HG02973 (cell line): Measurements from ENCODE around the gene KIZ.

Experiments used
- ATAC-seq: cut with Tn5 transposase; IDR thresholded peaks from one replicate; pipeline ENCODE4 v1.9.1; 2021; ENCODE audit warnings: moderate library complexity; ENCODE audit not compliant: unreplicated experiment

Gene KIZ, protein sequence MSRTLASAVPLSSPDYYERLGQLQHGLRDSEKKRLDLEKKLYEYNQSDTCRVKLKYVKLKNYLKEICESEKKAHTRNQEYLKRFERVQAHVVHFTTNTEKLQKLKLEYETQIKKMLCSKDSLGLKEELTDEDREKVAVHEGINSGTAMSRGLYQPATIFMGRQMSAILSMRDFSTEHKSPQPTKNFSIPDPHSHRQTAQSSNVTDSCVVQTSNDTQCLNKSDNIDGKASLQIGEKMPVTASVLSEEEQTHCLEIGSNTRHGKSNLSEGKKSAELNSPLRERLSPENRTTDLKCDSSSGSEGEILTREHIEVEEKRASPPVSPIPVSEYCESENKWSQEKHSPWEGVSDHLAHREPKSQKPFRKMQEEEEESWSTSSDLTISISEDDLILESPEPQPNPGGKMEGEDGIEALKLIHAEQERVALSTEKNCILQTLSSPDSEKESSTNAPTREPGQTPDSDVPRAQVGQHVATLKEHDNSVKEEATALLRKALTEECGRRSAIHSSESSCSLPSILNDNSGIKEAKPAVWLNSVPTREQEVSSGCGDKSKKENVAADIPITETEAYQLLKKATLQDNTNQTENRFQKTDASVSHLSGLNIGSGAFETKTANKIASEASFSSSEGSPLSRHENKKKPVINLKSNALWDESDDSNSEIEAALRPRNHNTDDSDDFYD

DNA sequence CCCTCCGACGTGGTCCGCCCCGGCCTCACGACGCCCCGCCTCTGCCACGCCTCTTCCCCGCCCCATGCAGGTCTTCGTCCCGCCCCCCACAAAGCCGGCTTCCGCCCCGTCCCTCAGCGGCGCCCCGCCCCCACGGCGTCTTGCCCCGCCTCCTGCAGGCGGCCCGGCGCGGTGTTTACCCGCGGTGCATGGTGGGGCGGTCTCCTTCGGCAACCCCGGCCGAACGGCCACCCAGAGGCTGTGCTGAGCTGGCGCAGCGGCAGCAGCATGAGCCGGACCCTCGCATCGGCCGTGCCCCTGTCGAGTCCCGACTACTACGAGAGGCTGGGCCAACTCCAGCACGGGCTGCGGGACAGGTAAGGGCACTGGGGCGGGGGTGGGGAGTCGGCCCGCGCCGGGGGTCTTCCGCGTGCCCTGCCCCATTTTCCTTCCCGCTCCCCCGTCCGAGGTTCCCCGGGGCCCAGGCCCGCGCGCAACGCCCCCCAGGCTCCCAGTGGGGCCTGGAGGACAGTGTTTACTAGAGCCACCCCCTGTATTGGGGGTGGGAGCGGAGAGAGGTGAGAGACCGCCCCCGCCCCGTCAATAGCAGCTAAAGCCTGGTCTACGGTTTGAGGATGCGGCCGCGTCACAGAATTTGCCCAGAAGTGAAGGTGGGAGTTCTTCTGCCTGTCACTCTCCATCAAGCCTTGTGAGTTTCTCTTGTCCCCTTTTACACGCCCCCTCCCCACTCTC lies at the start of gene KIZ:
Gene KIZ, plus strand, starts transcription at position 234 of the 732 bp plus-strand sequence. Its CDS starts 34 bp downstream, at position 268.
- peak; percentile 96 for ATAC-seq

DNA sequence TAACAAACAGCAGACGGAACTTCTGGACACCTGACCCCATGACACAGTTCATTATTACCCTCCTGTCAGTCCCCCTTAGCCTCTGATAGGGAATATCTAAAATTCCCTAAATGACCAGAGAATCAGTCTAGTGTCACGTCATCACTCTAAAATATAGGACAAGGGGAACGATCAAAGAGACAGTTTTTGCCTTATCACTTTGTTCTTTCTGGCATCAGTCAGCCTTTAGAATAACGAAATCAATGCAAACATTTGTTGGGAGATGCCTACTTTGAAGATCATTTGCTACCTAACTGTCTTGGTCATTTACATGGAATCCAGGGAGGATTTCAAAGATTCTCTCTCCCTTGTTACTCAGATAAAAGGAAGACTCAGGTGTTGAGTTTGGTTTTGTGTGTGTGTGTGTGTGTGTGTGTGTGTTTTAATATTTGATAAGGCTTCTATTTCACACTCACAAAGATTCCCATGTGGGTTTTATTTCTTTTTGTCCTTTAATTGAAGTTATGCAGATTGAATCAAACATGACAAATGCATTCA lies 48.0 kb upstream of the KIZ start:
- no peak for ATAC-seq

DNA sequence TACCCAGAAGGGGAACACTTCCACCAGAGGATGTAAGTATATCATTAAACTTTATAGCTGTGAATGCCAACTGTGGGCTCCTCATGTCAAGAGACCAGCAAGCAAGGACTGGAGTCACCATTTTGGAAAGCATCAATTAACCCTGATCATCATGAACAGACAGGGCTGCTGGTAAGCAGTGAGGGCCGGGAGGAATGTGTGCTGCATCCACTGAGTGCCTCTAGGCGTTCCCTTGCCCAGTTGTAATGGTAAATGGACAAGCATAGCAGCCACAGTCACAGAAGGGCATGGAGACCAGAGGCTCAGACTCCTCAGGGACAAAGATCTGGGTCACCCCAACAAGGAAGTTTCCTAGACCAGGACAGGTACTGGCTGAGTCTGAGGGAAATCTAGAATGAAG lies 43.3 kb upstream of the KIZ start:
- ATAC-seq, result no peak

DNA sequence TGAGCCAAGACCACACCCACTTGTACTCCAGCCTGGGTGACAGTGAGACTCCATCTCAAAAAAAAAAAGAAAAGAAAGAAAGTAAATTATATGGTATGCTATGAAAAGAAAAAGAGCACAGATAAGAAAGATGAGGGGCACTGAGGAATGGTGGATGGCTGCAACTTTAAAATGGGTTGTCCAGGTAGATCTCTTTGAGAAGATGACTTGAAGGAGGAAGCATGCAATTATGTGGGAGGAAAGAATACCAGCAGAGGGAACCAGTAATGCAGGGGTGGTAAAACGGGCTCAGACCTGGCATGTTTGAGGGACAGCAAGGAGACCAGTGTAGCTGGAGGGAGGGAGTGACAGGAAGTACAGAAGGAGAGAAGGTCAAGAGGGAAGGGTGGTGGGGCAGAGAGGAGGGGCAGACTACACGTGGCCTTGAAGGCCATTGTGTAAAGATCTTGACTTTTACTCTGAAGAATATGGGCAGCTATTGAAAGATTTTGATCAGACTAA lies 42.0 kb upstream of the KIZ start:
- ATAC-seq, result no peak

DNA sequence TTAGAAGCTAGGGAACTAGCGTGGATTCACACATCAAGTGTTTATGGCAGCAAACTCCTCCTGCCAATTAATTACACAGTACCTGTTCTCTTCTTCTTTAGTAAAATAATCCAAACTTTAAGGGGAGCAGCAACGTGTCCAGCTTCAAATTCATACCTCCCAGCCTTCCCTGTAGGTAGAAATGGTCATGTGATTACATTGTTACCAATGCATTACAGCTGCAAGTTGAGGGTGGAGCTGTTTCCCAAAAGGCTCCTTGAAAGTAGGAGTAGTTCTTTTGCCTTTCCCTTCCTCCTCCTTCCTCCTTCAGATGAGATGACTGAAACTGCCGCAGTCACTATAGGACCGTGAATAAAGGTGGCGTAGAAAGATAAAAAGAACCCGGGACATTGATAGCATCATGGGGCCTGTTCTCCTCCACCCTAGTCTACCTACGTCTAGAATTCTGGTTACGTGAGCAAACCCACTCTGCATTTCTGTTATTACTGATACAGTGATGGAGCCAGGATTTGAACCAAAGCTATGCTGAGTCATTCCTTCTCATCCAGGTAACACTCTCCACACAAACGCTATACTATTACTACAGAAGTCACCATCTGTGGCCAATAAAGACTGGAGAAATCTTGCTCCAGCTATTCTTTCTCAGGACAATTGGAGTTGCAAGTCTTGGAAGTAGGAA lies 37.9 kb upstream of the KIZ start:
- no peak for ATAC-seq

DNA sequence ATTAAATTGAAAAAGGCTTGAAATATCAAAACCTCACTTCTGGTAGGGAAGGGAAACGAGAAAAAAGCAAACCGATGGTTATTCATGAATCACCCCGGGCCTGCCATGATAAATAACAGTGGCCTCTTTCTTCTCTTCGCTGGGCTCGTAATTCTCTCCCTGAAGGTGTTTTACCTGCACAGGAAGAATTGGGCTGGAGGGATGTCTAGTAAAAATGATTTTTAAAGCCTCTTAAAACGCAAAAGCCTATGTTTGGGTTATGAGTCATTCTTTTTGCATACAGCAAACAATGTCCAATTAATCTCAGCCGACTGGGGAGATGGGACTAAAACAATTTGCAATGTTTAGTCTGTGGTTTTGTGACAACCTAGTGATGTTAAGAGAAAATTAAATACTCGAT lies 36.5 kb upstream of the KIZ start:
- ATAC-seq, result no peak

DNA sequence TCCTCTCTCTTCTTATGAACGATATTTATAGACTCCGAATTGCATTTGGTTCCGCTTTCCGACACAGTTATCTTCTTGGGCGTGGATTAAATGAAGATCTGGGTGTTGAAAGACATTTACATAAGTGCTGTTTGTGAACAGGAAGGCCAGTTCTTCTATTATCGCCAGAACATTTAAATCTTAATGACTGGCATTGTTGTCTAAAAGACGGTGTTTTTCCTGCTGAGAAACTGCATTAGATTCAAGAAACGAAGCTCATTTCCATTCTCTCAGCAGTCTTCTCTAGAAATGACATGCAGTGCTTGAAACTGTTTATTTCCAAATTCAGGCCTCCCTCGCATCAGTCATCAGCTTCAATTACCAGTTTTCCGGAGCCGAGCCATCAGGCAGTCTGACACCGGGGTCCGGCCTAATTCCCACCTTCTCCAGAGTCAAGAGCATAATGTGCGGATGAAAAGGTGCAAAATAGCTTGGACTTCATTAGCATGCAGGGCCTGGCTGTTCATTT lies 35.7 kb upstream of the KIZ start:
- ATAC-seq, result no peak

DNA sequence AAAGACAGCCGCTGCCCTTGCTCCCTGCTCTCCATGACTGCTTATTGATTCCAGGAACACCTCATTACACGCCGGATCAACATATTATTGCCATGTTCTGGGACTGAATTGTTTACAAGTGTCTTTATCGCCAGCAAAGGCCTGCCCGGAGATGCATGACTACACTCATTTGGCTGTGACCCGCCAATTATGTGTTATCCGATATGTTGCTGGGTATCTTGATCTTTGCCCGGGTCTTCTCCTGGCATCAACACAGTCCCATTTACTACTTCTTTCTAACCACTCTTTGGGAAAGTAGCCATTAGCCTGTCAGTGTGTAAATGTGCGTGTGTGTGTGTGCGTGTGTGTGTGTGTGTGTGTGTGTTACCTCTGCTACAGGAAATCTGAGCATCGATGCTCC lies 35.2 kb upstream of the KIZ start:
- no peak for ATAC-seq

DNA sequence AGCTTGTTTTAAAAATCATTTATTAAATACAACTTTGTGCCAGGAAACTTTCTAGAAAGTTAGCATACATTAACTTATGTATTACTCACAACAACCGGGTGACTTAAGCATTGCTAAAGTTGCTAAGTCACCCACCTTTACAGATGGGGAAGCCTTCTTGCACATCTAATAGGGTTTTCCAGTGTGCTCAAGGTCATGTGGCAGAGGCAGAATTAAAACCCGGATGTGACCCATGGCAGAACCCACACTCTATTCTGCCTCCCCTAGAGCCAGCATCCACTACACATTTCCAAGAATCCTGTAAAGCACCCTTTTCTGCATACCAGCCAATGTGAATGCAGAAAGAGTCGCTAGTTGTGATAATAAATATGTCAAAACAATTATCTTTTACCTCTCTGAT lies 33.1 kb upstream of the KIZ start:
- ATAC-seq, result no peak

DNA sequence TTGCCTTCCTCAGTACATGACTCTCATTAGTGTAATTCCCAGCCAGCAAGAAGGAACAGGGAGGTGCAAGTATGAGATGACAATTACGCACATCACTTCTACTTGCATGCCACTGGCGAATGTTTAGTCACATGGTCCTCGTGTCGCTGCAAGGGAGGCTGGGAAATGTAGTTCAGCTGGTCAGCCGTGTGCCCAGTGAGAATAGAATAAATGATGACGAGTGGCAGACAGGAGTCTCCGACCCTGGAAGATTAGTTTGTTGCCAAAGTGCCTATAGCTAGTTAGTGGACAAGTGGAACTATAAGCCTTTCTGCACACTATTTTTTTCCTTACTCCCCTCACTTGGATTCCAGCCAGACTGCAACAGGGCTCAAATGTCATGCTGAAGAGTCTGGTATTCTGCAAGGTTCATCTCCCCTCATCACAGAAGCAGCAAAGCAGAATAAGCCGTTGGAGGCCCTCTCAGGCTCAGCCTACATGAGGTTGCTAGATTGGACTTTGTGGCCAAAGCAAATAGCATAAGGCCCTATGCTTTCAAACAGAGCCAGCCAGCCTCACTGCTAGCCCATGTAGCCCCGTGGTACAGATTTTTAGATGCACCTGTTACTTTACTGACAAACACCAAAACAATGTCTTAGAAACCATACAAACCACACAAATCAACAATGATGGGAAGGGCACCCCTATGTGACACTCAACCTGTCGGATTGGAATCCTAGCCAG lies 29.4 kb upstream of the KIZ start:
- no peak for ATAC-seq

DNA sequence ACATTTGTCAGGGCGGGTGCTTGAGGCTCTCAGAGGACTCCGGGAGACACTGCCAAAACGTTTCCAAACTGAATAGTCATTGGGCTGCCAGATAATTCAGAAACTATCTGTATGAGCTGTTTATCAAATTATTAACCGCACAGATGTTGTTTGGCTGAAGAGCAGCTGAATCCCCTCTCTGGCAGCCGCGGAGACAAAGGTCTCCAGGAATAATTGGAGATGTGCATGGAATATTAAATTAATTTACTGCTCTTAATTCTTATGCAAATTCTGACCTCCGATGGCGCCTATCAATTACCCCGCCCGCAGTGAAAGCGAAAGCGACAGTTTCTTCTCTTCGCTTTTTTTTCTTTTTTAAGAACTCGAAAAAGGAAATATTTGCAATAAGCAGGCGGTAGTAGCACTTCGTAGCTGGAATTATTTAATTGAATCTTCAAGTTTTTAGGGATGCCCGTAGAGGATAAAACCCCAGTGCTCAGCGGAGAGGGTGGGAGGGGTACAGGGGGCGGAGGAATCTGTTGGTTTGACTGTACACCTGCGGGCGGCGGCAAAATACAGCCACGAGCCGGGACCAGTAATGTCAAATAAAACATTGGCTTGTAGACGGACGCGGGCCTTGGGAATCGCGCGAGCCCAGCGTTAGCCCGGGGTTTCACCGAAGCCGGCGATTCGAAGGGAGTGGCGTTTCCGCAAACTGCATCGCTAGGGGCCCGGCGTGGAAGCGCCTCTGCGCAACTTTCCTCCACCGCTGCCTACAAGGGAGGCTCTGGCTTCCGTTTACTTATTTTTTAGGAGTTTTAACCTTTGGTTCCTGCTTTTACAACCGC lies 25.9 kb upstream of the KIZ start:
- ATAC-seq, result peak; percentile 36

DNA sequence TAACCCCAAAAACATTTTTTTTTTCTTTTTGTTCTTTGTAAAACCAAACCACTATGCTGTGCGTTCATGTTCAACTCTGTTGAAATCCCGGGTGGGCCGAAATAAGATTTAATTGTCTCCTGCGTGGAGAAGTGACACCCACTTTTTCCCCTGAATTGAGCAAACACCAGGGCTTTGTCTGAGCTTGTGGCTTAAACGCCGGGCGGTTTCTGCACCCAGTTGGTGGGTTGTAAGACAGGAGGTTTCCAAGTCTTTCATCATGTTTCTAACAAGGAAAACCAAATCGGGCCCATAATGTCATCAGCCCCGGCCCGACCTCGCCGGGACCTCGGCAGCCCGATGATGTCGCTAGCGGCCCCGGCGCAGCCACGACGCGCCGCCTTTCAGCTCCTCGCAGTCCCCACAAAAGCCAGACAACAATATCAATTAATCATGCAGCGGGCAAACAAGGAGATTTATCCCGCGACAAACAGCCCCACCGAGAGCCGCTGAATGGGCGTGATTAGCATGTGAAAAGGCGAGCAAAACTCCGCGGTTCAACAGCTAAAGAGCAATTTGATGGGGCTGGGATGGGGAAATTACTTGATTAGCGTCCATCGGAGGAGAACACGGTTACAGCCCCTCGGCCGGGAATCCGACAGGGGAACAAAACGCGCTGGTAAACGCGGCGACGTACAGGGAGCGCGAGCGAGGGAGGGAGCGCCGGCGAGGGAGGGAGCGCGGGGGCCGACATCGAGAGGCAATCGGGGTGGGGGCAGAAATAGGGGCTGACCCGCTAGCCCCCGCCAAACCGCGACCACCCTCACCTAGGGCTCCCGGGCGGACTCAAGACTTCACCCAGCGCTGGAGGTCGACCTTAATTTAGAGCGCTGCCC lies 25.1 kb upstream of the KIZ start:
- no peak for ATAC-seq

DNA sequence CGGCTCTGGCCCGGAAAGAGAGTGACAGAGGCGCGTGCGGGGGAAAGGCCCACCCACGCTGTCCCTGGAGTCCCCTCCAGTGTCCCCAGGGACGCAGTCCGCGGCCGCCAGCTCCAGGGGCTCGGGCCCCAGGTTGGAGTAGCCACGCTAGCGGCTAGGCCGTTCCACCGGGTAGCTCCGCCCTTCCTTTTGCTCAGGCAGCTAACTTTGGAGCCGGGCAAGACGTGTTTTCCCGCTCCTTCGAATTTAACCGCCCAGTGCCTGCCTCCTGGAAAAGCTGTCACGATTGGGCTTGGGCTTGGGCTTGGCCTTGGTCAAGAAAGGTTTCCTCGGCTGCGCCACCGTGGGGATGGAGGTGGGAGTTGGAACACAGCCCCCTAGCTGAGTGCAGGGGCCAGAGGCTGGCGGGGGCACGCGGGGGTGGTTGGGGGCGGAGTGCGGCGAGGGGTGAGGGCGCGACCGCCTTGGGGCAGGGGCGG lies 24.4 kb upstream of the KIZ start:
- no peak for ATAC-seq

DNA sequence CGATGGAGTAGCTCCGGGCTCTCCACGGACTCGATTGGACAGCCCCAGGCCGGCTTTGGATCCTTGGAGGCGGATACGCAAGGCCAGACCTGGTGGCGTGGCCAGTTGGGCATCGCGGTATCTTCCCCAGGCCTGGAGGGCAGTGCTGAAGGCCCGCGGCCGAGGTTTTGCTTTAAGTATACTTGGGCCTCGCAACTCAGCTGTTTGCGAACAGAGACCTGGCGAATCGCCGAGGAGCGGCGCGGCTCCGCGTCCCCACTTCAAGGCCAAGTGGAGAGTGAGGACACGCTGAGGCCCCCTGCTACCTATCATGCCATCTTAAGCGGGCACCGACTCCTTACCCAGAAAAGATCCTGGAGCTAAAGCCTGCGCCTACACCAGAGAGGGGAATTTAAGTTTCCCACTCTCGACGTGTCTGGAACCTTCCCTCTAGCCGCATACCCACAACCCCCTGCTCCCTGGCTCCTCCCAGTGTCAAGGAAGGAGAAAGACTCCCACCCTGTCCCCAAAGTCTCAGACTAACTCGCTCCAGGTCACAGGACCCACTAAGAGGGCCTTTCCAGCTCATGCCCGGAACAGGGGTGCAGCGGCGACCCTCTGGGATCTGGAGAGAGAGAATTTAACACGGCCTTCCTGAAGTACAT lies 23.8 kb upstream of the KIZ start:
- ATAC-seq, result no peak

DNA sequence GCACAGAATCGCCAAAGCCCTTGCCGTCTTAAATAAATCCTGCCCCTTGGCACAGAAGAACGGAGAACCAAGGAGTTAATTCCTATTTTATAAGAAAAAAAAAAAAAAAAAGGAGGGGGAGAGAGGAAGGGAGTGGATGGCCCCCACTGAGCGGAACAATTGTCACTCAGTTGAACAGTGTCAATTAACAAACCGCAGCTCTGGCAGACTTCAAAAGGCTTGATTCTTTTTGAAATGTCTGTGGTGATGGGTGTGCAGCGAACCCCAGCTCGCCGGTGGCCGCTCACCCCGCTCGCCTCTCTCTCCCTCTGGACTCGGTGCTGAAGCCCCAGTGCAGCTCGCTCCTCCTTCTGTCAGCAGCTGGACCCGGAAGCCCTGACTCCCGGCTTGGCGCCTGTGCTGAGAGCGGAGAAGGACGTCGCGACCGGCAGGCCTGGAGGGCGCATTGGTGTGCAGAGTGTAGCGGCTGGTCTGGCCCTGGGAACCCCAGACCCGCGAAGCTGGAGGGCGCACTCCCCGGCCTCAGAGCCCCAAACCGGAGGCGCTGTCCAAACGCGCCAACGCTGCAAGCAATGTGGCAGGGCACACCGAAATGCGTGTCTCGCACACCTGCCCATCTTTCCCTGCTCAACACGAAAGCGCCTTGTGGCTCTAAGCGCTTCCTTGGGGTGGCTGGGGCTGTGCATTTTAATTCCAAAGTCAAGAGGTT lies 23.1 kb upstream of the KIZ start:
- ATAC-seq, result no peak

DNA sequence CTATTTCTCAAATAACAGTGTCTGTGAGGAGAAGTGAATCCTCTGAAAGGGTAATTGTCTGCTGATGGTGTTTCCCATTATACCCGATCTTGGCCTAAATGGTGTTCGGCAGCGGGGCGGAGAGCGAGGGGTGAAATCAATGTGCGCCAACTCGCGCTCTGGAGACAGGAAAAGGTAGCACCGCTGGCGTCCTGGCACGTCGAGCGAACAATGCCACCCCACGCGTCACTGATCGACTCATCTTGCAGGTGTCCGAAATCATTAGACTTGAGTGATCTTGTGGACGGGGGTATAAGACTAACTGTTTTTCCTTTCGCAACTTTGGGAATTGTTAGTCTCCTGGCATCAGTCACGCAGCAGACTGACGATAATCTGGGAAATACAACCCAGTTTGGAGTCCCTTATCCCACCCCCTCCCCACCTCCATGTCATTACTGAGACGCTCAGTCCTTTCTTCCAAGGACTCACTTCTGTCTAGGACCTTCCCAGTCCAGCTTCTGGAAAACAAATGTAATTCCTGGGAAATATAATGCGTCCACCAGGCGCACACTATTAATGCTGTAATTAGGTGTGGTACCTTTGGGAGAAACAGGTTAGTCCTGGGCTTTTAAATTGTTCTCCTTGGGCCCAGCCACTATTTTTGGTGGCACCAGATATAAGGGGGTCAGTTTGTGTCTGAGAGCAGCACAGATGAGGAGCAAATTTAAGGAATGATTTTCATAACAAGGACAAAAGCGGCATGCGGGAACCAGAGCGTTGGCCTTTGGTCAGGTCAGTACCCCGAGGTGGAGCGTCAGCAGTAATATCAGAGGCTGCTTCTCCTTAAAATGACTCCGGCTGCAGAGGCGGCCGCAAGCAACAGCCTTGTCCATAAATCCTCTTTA lies 22.1 kb upstream of the KIZ start:
- ATAC-seq, result no peak
